Measurements from ENCODE around the gene SENP7. TPM values are rescaled to one million over a fixed set of nuclear protein-coding genes. Genes with fewer than 3 reads are reported as not detected.

The SENP7 gene
- total and polyA plus RNA-seq, 11 donors: 5.3 to 12.0 (median 8.2) TPM

DNA sequence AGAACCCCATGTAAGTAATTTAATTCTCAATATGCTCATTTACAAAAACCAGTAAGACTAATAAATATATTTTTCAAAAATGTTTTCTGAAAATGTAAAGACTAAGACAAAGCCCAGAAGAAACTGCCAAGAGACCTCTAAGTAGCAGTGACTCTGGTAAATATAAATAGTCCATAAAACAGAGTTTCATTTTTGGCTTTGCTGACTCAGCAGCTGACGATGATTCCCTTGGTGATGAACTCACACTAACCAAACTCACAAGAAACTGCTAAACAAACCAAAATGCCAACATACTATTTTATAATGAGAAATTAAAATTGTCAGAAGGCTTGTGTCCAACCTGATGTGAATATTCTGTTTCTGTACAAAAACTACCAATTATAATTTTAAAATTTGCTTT, 161.2 kb downstream of the SENP7 start:
- Histone ChIP-seq H3K9me3 (peaks cover 0 to 10% (median 0%) of the 10 kb centered on the region in 12 donors), H3K4me3 (peak overlapping the region in 1 of 12 donors; percentile 6), H3K36me3 (peaks cover 0 to 37% (median 15%) of the 10 kb centered on the region in 9 donors), H3K4me1 (no peaks in the 10 kb centered on the region), H3K27me3 (no peaks in the 10 kb centered on the region), H3K27ac (no peak overlapping the region)
- no peak for DNase-seq
- intact Hi-C loops (cut with DNase I): no loop called here
- TF ChIP-seq, protein P1, sequence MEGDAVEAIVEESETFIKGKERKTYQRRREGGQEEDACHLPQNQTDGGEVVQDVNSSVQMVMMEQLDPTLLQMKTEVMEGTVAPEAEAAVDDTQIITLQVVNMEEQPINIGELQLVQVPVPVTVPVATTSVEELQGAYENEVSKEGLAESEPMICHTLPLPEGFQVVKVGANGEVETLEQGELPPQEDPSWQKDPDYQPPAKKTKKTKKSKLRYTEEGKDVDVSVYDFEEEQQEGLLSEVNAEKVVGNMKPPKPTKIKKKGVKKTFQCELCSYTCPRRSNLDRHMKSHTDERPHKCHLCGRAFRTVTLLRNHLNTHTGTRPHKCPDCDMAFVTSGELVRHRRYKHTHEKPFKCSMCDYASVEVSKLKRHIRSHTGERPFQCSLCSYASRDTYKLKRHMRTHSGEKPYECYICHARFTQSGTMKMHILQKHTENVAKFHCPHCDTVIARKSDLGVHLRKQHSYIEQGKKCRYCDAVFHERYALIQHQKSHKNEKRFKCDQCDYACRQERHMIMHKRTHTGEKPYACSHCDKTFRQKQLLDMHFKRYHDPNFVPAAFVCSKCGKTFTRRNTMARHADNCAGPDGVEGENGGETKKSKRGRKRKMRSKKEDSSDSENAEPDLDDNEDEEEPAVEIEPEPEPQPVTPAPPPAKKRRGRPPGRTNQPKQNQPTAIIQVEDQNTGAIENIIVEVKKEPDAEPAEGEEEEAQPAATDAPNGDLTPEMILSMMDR (IDR thresholded peaks at IDR 0.05): no peak
- no peak for TF ChIP-seq POLR2A (IDR thresholded peaks at IDR 0.05)
- 75 to 92% (median 85%) methylated on average over 1 of the region's 1 CpG for WGBS, 4 donors
- no peak for ATAC-seq

- Histone ChIP-seq H3K27me3 (no peaks in the 10 kb centered on the region), H3K4me1 (no peaks in the 10 kb centered on the region), H3K4me3 (no peak overlapping the region), H3K27ac (no peak overlapping the region), H3K9me3 (no peaks in the 10 kb centered on the region), H3K36me3 (peaks cover 0 to 84% (median 40%) of the 10 kb centered on the region in 9 donors)
- DNase-seq (no peak), ATAC-seq (no peak)
- TF ChIP-seq, protein P1 (IDR thresholded peaks at IDR 0.05): no peak
- TF ChIP-seq POLR2A (IDR thresholded peaks at IDR 0.05): no peak
- WGBS, 4 donors: 68 to 95% (median 75%) methylated on average over 2 of the region's 2 CpGs
- intact Hi-C loops (cut with DNase I): no loop called here
Measured at GRCh38 chr3:101340591-101340990, 172.4 kb downstream of the SENP7 start.

DNA sequence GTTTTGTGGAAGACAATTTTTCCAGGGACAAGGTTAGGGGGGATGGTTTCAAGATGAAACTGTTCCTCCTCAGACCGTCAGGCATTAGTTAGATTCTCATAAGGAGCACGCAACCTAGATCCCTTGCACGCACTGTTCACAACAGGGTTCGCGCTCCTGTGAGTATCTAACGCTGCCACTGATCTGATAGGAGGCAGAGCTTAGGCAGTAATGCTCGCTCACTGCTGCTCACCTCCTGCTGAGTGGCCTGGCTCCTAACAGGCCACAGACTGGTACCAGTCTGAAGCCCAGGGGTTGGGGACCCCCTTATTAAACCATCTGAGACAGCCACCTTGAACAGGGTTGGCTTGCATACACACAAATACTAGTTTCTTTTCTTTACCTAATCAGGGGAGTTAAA, 179.1 kb downstream of the SENP7 start:
- Histone ChIP-seq H3K4me3 (no peak overlapping the region), H3K36me3 (peaks cover 0 to 89% (median 61%) of the 10 kb centered on the region in 9 donors), H3K9me3 (no peaks in the 10 kb centered on the region), H3K27ac (no peak overlapping the region), H3K4me1 (no peaks in the 10 kb centered on the region), H3K27me3 (no peaks in the 10 kb centered on the region)
- intact Hi-C loops (cut with DNase I): no loop called here
- ATAC-seq (no peak), DNase-seq (no peak)
- WGBS, 4 donors: 81 to 89% (median 86%) methylated on average over 7 of the region's 7 CpGs
- no peak for TF ChIP-seq POLR2A (IDR thresholded peaks at IDR 0.05)
- TF ChIP-seq, protein P1 (IDR thresholded peaks at IDR 0.05): no peak

DNA sequence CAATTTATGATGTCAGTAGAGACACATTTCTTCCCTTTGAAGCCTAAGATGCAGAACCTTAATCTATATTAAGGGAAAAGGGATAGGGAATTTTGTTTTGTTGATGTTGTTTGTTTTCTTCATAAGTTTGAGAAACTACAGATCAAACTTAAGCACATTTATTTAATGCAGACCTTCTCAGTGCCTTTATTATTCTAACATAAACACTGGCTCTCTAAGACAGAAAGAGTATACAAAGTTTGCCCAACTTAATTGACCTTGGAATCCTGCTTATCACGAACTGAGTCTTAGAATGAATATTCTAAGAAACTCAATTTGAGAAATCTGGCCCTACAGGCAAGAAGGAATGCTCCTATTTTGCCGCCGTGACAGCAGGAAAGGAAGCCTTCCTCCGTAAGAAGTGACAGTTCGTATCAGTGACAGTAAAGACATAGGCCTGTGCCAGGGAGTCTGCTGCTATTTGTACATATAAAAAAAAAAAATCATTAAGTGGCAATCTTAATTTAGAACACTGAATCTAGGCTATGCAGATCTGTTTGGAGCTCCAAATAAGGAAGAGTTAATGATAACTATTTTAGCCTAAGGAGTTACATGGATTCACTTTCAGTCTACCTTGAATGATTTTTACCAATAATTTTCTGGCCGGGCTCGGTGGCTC, 183.9 kb downstream of the SENP7 start:
- peaks cover 0 to 87% (median 61%) of the 10 kb centered on the region in 9 donors for H3K36me3 ChIP-seq

More for the DNA sequence above, 183.9 kb downstream of the SENP7 start:
- Histone ChIP-seq H3K27ac (peak overlapping the region in 6 of 12 donors; percentile 9 to 44 (median 14)), H3K27me3 (no peaks in the 10 kb centered on the region), H3K4me3 (no peak overlapping the region), H3K4me1 (no peaks in the 10 kb centered on the region), H3K9me3 (no peaks in the 10 kb centered on the region)
- TF ChIP-seq POLR2A (IDR thresholded peaks at IDR 0.05): no peak
- TF ChIP-seq, protein P1 (IDR thresholded peaks at IDR 0.05): no peak
- intact Hi-C loops (cut with DNase I): no loop called here
- WGBS, 4 donors: 61 to 69% (median 67%) methylated on average over 7 of the region's 7 CpGs
- ATAC-seq: peak; percentile 56 to 67 (median 64)
- DNase-seq: no peak

All from heart left ventricle (tissue), 16 donors.